Kidney glomerular epithelial cell (primary cell): ENCODE measurements around the gene DCDC1.

ENCODE experiments used
- DNase-seq: peaks from one replicate; lab custom pipeline; 2025; lab: John Stamatoyannopoulos, UW

DCDC1 gene

DNA sequence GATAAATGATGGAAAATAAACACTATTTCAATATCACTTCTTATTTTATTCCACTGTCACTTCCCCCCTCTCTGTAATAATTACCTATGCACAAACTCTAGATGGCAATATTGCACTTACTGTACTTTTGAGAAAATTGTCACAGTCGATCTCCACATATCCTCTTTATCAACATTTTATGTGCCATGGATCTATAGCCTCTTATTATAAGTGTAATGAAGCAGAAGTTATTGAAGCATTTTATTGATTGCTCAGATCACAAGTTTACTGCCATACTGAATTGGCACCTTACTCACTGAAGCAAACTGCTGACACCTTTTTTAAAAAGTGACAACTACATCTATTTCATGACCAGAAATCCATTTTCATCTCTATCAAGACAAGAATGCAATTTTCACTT is 133.4 kb downstream of the DCDC1 start:
- no peak for DNase-seq

DNA sequence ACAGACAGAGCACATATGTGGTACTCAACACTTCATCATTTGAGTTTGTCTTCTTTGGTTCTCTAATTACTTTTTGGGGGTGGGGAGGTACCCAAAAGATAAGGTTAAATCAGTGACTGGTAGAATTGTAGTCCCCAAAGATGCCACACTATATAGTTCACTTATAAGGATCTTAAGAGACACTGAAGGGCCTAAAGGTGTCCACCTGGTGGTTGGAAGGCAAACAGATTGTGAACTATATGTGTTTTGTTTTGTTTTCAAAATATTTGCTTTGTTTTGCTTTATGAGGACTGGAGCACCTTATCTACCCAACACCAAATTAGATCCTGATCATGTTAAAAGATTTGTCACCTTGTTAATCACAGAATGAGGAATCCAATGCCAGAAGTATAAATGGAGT is 136.1 kb downstream of the DCDC1 start:
- DNase-seq, result peak; percentile 18

DNA sequence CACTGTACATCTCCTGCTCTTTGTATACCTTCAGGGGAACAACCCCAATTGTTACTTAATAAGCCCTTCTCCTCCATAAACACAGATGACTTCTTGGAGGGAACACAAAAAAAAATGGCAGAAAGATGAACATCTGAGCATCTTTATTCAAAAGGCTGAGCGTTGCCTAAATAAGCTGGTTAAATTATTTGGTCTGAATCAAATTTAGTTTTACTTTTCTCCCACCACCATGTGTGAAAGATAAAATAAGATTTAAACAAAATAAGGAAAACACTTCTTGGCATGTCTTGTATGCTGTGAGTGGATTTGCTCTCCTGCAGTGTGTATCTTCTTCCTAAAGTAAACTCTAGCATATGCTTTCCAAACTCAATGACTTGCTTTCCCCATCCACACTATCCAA is 137.9 kb downstream of the DCDC1 start:
- no peak for DNase-seq

DNA sequence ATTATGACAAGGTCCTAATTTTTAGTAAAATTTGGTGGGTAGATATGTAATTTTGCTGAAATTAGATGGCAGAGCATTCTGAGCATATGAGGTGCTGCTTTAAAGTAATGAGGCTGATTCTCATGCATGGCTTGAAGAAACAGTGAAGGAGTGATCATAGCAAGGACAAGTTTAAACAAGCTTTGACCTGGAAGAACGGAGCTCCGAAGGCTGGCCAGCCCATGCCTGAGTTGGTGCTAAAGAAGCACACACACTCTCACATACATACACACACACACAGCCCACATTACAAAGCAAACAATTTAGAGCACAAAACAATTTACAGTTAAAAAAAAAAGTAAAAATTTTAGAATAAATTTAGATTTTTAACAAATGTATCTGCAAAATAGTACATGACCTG is 150.7 kb downstream of the DCDC1 start:
- DNase-seq, result no peak

DNA sequence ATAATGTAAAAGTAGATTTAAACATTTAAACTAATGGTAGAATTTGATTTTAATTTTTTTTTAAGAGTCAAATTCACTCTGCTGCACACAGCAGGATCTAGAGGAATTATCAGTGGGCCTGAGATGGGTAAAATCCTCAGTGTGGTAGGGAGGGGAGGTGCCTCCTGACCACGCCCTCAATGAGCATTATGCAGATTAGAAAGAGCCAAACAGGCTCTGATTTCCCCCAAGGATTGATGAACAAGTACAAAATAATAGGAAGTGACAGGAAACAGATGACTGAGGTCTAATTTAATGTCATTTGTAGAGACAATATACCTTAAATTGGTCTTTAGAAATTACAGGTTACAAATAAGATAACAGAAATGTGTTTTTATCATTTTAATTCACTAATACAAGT is 155.2 kb downstream of the DCDC1 start:
- DNase-seq, result no peak

DNA sequence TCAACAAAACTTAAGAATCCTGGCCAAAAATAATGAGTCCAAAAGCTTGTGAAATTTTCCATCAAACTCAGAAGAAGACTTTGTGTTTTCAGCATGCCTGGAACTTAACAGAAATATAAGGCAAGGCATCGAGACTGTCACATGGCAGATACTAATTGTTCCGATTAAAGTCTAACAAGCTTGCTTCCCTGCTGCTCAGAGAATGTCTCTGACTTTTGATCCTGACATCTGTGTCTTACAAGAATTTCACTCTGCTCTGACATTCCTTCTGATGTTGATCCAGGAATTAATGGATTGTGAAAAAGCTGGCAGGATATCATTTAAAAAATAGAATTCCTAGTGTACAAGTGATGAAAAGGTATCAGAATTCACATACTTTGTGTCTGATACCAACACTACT is 170.2 kb downstream of the DCDC1 start:
- DNase-seq, result peak; percentile 73

DNA sequence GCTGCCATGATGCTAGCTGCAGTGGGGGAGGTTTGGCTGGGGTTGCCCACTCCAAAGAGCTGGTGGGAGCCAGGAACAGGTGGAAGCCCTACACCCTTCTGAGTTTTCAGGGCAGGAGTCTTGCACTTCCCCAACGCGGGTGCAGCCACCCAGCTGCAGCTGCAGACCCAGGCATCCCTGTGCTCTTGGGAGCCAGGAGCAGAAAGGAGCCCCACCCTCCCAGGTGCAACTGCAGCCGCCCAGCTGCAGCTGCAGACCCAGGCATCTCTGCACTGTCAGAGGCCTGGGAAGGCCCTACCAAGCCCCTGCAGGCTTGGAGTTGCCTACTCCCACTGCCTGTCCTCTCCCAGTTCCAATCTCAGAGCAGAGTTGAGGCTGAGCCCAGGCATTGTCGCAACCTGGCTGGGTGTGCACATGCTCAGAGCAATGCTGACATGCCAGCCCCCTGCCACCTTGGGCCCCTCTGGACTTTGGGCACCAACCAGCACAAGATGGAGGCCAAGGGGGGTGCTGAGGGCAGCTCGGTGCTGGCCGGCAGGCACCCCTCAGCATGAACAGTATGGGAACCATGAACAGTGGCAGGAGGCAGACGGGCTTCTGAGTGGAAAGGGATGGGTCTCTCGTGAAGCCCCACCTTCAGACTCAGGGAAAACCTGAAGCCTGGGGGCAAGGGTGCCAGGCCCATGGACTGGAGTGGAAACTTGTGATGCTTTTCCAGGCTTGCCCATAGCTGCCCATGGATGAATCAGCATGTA is 195.4 kb downstream of the DCDC1 start:
- no peak for DNase-seq

DNA sequence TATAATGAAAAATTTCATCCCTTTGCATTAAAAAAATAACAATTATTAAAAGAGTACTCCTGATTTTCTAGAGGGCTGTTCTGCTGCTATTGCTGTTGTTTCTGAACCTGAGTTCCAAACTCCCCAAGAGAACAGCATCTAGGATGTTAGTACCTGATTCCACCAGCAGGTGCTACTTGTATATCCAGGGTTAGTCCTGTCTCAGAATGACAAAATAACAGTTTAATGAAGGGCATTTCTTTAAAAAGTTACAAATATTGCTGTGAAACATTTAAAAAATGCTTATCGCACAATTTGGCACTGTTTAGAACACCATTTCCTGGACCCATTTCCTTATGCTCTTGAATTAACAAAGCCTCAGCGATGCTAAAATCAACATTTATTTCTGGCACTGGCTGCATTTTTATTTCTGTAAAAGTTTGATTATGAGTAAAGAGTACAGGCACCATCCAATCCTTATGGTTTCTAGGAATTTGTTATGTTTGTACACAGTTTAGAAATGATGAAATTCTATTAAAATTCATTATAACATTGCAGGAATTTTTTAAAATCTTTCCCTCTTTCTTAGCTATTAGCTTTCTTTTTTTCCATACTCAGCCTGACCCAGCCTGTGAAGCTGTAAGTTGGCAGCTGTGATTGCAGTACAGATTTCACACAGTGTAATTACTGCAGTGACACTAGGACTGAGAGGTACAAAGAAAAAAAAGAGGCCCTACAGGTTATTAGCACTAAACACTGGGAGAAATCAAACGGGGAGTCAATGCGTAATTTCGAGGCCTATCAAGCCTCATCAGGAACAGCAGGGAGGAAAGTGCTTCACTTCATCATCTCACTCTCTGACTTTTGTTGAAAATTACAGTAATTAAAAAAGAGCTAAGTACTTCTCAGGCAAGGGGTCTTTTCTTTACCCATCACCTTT is 208.8 kb downstream of the DCDC1 start:
- no peak for DNase-seq

DNA sequence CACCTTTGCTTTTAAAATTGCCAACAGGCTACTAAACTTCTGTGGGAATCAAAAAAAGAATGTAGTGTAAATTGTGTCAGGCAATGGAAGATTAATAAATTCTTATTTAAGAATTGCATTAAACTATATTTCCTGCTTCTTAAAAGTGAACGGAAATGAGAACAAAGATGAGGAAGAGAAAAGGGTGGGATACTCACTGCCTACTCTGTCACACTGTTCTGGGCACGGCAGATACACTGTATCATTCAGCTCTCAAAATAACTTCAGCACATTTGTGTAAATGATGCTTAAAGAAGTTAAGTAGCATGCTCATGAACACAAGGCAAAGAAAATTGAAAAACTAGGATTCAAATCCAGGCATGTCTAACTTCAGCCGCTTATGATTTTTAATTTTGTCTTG is 218.7 kb downstream of the DCDC1 start:
- no peak for DNase-seq

DNA sequence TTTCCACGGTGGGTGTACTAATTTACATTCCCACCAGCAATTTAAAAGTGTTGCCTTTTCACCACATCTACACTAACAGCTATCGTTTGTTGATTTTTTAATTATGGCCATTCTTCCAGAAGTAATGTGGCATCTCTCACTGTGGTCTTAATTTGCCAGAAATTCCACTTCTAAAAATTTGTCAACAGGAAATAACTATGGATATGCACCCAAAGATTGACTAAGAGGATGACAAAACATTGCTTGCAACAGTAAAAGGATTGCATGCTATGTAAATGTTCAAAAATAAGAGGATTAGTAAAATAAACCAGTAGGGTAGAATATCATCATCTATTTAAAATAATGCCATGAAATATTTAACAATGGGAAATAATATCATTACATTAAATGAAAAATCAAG is 219.5 kb downstream of the DCDC1 start:
- no peak for DNase-seq

DNA sequence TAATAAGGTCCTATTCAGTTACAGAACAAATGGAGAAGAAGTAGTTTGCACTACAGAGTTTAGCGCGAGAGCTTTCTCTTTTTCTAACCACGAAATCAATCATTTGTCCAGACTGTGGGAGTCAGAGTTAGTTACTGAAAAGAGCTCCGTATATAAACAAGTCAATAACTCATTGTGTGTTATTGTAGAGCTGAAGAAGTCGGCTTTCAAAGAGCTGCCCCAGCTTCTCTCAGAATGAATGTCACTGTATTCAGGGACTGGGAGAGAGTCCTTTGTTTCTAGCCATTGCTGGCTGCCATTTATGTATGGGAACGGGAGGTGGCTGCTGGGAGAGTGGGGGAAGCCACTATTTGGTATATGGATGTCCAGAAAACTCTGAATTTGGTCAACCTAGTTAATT is 227.8 kb downstream of the DCDC1 start:
- DNase-seq, result peak; percentile 22

DNA sequence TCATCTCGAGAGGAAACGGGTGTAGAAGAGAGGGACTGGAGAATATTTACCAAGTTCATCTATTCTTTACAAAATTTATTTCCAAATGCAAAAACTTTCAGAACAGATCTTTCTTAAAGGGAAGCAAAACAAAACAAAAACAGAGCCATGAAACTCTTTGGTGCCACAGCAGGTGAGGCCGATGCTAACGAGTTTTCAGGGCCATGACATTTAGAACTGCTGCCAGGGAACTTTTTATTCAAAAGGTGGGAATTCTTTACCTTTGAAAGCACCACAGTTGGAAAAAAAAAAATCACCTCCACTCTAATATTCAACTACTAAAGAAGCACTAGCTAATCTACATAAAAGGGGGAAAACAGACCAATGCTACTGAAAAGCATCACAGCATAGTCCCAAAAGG is 230.1 kb downstream of the DCDC1 start:
- DNase-seq, result no peak

DNA sequence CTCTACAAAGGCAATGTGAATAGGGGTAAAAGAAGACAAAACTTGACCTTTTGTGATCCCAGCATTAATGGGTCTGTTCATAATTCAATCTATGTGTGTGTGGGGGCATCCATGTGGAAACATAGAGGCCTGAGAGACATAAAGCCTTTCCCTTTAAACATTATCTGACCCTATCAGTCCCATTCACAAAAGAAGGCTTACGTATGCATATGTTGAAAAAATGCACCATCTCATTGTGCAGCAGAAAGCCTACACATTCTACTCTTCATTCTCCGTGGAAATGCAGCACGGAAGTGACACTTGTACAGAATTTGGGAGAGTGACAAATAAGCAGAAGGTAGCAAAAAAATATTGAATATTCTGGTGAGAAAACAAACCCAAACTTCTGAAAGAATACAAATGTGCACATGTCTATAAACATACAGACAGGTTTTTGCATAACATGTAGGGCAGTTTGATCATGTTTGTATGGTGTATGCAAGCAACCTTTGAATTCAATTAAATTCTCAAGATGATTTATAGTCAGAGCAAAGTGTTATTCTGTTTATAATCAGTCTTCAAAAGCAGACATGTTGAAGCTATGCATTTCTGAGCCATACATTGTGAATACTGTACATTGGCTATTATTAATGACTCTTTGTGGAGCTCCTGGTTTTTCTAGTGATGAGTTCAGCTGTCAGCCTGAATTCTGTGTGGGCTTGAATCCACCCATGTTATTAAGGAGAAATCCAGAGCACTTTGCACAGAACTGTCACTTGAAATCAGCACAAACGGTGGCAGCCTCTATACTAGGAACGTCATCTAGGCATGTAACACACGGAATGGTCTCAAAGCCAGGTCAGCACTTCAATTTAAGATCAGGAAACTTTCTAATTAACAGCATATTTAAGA is 236.8 kb downstream of the DCDC1 start:
- no peak for DNase-seq

DNA sequence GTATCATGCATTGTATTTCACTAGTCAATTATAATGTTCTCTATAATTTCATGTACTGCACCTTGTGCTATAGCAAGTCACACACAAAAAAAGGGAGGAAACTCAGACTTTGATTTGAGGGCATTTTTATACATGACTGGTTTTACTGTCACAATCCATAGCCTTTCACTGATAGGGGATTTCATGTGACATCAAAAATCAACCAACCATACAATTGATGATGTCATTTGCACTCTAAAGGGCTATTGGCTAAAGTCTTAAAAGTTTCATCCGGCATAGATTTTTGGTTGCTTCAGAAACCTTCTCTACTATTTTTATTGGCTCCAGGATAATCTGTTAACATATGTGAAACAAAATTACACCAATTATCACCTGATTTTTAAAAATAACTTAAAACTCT is 237.8 kb downstream of the DCDC1 start:
- no peak for DNase-seq

DNA sequence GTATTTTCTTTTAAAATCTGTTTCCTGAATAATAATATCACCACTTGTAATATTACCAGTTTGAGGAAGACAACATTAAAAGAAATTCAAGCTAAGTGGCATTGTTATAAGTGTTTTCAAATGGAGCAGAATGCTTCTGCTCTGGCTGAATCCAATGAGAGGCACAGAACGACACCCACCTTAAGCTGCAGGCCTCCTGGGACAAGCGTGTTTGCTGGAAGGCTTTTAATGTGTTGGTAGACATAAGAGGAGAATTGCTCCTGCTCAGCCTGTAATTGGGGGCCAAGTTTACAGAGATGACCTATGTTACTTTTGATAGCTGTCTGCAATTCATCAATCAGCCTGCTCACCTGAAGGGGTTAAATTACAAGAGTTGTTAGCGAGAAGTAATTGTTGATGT is 242.2 kb downstream of the DCDC1 start:
- no peak for DNase-seq

DNA sequence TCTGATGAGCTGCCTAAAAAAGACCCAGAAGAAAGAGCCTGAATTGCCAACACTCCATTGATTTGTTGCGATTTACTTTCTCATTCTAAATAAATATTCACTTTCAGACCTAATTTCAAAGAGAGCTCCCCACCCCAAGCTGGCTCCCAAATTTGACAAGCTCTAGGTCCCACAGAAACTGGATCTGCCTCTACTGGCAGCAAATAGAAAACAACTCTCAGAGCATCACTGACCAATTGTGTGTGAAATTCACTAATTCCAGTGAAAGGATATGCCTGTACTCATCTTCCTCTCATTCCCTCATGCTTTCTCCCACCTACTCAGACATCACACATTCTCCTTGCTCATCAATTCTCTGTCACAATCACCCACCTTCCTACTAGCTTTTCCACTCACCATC is 249.1 kb downstream of the DCDC1 start:
- DNase-seq, result no peak

DNA sequence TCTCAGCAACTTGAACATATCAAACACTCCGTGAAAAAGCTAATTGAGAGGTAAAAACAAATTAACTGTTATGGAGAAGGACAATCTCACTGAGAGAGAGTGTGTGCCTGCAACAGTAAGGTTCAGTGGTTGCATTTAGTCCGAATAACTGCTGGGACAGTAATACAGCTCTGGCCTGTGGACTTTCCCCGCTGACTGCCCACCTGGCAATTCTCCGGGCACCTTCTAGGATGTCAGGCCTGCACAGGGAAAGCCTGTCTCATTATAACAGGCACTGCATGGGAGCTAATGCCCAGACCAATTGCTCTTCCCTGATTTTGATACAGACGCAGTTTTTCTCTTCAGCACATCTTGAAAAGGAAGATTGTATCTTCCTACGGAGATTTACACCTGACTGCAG is 251.0 kb downstream of the DCDC1 start:
- no peak for DNase-seq

DNA sequence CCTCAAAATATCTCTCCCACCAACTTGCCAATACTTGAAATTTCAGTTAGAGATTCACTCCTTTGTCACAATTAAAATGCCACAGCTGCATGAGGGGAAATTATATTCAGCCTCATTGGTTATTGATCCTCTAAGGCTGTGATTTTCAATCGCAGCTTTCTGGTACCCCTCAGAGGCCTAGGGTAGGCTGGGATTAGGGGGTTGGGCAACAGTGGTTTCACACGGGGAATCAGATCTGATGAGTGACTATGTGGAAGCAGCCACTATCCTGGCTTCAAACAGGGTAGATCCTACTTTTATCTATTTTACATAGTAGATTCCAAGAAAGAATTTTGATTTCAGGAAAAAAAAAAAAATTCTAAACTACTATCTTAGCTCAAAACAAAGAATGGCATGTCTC is 252.5 kb downstream of the DCDC1 start:
- no peak for DNase-seq

DNA sequence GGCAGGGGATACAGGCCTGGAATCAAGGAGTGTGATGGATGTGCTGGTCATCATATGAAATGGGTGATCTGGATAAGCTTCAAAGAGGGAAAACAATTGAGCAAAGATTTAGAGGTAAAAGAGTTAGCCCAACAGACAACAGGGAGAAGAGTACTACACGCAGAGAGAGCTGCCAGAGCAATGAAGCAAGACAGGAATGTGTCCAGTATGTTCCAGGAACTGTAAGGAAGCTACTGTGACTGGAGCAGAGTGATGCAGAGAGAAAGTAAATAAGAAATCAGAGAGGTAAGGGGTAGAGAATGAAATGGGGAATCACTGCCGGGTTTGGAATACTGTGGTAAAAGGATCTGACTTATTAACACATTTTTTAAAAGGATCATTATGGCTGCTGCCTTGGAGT is 255.1 kb downstream of the DCDC1 start:
- peak; percentile 51 for DNase-seq

DNA sequence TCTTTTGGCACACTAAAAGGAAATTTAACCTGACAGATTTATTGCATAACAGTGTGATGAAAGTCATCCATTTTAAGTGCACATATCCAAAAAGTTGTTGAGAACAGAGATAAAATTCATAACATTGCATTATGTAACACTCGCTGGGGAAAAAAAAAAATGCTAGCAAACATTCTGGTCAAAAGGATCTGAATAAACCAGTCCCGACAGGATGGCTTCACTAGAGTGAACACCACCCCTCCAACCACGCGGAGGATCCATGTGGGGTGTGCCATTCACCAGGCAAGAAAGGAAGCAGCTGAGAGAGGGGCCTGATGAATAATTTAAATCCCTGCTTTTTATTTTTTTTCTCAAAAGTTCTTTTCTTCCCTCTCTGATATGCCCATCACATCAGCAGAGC is 258.7 kb downstream of the DCDC1 start:
- DNase-seq, result no peak

DNA sequence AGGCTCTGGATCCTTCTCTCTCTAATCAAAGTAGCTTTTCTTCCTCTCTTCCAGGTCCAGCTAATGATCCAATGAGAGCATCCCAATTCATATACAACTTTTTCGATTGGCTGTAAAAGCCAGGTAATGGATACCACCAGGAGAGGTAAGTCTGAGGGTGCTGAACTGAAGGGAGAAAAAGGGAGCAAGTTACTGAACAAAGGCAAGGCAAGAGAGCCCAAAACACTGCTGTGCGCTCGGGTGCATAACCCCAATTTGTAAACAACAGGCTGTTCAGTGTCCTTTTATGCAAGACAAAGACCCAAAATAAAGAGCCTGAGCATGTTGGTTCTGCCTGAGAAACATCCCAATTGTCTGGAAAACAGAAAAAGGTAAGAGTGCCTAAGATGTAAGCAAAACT is 260.1 kb downstream of the DCDC1 start:
- DNase-seq, result no peak

DNA sequence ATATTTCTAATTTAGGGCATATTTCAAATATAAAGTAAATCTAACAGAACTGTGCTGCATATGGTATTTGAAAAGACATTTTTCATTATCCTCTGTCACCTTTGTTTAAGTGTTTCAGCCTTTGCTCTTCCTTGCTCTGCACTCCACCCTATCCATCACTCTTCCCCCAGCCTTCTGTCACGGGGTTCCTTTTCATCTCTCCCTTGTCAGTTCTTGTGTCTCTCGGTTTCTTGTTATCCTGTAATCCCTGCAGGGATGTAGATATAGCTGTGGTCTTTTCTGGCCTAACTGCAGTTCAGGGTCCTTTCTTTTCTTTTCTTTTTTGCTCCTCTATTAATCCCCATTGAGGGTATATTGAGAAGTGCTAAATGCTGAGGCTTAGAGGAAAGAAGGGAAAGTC is 261.9 kb downstream of the DCDC1 start:
- DNase-seq, result no peak
